HG03025 (cell line): ENCODE data around the gene RADIL.

ENCODE experiments used
- ATAC-seq: cut with Tn5 transposase; IDR thresholded peaks from one replicate; pipeline ENCODE4 v1.9.1; 2021; ENCODE audit warnings: mild to moderate bottlenecking, moderate library complexity; ENCODE audit not compliant: unreplicated experiment, low FRiP score

RADIL gene

GRCh38 chr7:4856336-4857057, 27.0 kb downstream of the RADIL start:
- ATAC-seq = no peak

- no peak for ATAC-seq
Observed at GRCh38 chr7:4854916-4855315, 28.6 kb downstream of the RADIL start.

DNA sequence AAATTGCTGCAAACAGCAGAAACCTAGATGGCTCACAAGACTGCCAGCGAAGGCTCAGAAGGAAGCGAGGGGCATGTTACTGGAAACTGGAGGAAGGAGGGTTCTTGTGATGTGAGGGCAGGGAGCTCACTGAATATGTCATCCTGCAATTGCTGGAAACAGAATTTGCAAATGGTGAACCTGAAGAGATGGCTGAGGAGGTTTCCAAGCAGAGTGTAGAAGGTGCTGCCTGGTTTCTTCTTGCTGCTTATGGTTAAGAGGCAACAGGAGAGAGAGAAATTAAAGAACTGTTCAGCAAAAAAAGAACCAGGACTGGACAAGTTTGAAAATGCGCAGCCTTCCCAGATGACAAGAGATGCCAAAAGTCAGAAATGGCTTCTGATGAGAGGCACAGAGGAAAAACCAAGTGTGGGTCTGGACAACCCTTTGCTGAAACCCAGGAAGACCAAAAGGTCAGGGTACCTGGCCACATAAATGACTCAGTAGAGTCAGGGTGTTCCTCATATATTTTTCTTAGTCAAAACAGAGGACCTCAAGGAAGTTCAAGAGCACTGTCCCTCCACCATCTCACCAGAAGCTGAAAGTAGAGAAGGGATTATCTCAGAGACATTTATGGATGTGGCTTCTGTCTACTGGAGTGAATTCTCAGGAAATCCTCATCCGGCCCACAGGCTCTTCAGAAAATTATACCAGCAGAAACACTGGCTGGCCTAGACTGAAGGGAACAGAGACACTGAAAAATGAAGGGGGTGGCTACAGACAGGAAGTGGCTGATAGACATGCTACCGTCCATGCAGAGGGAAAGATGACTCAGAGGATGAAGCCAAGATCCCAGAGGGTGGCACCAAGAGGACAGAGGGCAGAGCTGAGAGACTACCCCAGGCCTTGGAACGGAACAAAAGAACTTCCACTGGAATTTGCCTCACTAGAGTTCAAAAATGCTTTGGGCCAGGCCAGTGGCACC, 31.8 kb downstream of the RADIL start:
- no peak for ATAC-seq

DNA sequence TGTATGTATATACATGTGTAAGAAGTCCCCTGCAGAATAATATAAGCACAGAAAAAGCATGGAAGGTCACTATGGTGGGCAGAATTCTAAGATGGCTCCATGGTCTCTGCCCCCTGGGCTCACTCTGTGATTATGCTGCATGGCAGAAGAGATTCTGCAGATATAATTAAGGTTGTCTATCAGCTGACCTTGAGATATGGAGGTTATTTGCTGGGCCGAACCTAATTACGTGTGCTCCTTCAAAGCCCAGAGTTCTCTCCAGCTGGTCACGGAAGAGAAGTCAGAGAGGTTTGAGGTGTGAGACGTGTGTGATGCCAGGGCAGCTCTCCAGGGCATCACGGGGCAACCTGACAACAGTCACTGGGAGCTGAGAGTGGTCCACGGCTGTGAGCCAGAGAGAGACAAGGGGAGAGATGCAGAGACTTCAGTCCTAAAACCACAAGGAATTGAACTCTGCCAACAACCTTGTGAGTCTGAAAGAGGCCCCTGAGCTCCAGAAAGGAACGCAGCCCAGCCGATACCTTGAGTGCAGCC, 33.2 kb downstream of the RADIL start:
- no peak for ATAC-seq

DNA sequence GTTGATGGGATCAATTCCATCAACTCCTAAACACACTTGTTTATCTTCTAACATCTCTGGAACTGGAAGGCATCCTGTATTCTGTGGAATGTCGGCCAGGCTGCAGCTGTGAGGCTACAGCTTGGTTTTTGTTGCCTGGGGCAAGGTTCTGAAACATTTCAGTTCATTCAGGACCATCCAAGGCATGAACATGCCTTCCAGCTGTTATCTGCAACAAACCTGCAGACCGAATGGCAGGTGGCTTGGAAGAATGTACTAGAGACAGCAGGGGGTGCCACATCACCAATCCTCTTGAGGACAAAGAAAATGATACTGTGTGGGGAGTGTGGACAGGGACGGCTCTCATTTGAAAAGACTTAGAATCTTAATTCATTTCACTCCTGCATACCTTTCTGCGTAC, 34.1 kb downstream of the RADIL start:
- no peak for ATAC-seq

DNA sequence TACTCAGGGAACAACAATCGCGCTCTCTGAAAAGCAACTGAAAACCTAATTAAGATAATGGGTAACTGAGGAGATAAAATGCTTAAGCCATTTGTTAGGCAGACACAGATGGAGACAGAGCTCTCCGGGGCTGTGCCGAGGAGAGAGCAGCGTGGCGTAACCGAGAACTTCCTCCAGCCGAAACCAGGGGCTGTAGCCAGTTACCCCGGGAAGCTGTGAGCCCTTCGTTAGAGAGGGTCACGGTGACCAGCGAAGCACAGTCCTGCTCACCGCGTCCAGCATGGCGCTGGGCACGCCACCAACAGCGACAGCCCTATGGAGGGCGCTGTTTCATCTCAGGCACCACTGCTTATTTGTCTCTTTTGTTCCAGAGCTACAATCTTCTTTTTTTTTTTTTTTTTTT, 37.8 kb downstream of the RADIL start:
- no peak for ATAC-seq

DNA sequence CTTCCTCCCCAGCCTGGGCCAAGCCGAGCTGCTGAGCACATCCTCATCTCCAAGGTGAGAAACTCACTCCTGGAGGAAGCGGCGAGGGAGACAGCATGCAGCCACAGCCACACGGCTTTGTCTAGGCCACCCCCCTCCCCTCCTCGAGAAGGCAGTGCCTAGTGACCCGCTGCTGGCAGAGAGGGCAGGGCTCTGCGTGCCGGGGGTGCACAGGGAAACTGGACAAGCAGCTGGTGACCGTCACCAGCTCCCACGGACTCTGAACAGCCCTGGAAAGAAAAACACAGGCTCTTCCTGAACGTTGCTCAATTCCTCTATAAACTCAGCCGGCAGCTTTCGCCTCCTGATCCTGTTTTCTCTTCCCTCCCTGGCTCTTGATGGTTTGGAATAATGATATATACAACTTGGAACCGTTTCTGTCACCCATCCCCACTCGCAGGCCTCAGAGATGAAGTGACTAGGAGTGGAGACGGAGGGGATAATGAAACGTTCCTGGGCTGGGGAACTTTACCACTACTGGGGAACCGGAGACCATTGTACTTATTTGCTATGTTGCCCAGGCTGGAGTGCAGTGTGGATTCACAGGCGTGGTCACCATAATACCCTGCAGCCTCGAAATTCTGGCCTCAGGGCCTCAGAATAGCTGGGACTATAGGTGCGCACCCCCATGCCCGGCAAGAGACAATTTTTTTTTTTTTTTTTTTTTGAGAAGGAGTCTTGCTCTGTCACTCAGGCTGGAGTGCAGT, 41.0 kb downstream of the RADIL start:
- ATAC-seq = no peak

DNA sequence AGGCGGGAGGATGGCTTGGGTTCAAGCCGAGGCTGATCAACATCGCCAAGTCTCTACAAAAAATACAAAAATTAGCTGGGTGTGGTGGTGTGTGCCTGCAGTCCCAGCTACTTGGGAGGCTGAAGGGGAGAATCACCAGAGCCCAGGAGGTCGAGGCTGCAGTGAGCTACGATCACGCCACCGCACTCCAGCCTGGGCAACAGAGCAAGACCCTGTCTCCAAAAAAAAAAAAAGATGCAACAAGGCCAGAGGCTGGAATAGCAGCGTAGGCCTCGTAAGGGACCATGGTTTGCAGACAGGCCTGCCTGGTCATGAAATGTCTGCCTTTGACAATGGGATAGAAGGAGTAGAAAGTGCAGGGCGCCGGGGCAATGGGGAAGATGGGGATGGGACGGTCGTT, 41.7 kb downstream of the RADIL start:
- ATAC-seq = no peak

GRCh38 chr7:4841007-4841784, 42.3 kb downstream of the RADIL start:
- no peak for ATAC-seq

DNA sequence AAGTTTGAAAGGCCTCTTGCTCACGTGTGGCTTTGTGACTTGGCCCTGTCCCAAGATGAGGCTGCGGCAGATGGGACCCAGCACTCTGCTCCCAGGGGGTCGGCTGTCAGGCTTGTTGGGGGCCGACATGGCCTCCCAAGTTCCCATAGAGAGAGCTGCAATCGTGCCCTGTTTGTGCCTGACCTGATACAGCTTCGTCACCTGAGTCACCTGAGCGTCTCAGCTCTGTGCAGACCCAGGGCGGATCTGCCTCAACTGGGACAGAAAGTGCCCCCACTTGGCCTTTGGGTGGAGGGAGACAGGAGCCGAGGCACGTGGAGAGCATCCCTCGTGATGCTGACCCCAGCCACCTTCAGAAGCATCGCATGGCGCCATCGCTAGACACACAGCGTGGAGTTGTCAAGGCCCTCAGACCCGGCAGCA, 43.4 kb downstream of the RADIL start:
- no peak for ATAC-seq

DNA sequence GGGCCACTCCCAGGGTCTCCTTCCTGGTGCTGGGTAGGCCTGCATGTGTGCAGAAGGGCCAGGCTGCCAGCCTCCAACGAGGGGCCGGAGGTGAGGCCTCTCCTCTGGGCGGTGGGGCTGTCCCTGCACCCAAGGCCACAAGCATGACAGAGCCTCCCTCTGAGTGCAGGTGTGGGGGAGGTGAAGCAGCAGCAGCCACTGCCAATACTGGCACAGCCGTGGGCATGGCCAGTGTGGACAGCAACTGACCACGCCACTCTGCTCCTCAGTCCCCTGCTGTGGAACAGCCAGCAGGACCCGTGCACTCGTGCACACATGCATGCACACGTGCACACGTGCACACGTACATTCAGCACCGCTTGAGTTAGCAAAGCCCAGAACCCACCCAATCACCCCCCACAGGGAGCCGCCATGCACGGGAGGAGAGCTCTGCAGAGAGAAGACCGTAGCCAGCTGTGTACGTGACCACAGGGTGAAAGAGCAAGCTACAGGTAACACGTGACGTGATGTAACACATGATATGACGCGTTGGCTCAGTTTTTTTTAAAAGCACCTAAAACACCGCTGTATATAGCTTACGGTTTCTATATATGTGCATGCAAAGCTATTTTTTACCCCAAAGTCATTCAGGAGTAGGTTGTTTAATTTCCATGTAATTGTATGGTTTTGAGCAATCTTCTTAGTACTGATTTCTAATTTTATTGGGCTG, 44.7 kb downstream of the RADIL start:
- ATAC-seq = no peak

GRCh38 chr7:4837803-4838625, 45.5 kb downstream of the RADIL start:
- no peak for ATAC-seq

DNA sequence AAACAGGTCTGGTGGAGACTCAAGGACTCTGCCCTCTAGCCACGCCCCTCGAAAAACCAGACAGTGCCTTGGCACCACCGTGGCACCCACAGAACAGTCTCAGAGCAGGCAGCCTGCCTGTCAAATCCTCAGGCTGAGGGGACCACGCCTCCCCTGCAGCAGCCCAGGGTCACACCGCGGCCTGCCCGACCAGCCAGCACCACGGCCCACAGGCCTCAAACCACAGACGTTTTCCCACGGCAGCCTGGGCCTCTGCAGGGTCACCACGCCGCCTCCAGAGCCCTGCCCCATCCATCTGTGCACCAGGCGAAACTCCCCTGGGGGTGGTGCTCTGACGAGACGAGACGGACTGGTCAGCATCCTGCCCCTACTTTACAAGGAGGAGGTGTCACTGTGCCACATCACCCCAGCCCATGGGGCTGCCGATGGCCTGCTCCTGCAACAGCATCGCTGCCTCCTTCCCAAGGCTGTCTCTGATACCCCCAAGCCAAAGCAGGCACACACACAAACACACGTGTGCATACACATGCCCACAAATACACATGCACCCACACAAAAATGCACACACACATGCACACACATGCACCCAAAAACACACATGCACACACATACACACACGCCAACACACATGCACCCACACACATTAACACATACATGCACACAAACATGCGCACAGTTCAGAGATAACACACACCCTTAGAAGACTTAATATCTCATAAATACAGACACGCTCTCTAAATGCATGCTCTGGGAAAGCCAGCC, 46.3 kb downstream of the RADIL start:
- no peak for ATAC-seq

DNA sequence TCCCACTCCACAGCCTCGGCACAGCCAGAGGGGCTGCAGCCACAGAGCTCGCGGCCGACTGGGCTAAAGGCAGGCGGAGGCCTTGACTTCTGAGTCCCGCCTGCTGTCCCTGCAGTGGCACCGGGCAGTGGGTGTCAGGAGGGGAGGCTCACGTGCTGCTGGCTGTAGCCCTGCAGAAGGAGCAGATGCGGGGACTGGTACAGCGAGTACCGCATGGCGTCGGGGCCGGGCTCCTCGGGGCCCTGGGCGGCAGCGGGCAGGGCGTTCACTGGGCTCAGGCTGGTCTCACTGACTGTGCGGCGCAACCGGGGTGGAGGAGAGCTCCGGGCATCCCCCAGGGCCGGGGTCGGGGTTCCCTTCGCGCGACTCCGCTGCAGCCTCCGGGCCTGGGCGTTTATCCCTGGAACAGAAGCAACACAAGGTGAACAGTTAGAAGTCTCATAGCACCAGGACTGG, 47.3 kb downstream of the RADIL start:
- no peak for ATAC-seq

DNA sequence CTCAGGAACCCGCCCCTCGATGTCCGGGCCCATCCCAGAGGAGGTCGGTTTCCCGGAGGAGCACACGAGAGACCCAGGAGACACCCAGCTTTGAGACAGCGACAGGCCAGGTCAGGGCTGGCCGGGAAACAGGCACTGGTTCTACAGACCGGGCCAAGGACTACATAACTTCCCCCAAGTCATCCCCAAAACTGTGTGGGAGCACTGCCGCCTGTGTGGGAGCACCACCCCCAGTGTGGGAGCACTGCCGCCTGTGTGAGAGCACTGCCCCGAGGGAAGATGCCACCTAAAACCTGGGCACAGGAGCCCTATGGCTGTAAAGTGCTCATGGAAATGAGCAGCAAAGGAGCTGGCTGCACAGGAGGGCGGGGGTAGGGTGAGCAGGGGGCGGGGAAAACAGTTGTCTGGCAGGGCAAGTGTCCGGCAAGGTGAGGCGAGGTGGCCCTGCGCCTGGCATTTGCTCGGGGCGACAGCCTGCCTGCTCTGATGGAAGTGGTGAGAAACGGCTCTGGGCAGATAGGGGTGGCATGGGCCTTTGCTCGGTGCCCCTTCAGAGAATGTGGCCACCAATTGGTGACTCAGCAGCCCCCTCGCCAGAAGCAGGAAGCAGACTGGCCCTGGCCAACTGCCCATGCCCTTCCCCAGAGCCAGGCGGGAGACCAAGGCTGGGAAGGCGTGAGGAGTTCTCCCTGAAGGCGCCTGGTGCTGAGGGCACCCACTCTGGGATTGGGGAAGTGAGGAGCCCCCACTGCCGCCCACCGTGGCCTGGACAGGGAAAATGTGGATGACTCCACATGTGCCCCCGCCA, 47.9 kb downstream of the RADIL start:
- ATAC-seq = no peak

DNA sequence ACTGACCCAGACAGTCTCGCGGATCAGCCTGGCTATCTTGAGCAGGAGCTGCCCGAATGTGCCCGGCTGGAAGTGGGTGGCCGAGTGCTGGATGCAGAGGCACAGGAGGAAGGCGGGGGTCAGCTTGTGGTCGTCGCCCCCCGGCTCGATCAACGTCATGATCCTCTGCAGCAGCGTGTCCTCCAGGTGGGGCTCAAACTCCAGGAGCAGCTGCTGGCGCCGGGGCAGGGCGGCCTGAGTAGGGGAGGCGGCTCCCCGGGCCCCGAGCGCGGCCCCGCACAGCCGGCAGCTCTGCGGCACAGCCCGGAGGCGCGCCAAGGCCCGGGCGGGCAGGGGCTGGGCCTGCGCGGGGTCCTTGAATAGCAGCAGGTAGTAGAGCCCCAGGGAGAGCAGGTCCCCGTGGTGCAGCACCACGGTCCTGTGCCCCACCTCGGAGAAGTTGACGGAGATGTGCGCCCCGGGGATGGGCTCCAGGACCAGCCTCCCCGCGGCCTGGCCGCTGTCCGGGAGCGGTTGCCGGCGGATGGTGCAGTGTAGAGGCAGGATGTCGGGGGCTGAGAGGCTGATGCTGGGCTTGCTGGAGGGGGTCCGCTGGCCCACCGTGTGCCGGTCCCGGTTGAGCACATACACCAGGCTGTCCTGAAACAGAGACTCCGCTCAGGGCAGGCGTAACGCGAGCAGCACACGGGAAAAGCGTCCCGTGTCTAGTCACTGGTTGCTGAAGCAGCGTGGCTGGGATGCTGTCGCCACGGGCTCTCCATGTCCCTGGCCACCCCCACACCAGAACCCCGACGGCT, 48.7 kb downstream of the RADIL start:
- ATAC-seq = no peak
